Activated CD4-positive, alpha-beta memory T cell treated with anti-CD3 and anti-CD28 coated beads, Interleukin-2, amount 10 ng/mL, durations not matched to agents 7 days and 5 days (primary cell): Measurements from ENCODE around the gene XPNPEP2. TPM values are rescaled to one million over a fixed set of nuclear protein-coding genes. Genes with fewer than 3 reads are reported as not detected.
A peak's percentile ranks its signal among the peaks of the same experiment; 100 is the strongest.

Experiments used
- CTCF ChIA-PET: fragments of 350-600 bp; sonication (Branson Sonifier 250); formaldehyde crosslinking; loops from one replicate; lab custom pipeline; 2021; ENCODE audit warnings: antibody characterized with exemption, inconsistent platforms; lab: Charles Lee
- POLR2A ChIA-PET: fragments of 350-600 bp; sonication (Branson Sonifier 250); formaldehyde crosslinking; loops from one replicate; lab custom pipeline; 2021; ENCODE audit warnings: antibody characterized with exemption; lab: Charles Lee
- DNase-seq: peaks from one replicate; pipeline ENCODE4 v3.0.0-alpha.2; 2020
- H3K27ac Mint-ChIP-seq: one replicate; pipeline ENCODE4 v1.8.0; 2021; ENCODE audit warnings: mild to moderate bottlenecking, mixed read lengths
- H3K27me3 Mint-ChIP-seq: one replicate; pipeline ENCODE4 v1.8.0; 2021; ENCODE audit warnings: mixed read lengths
- H3K36me3 Mint-ChIP-seq: one replicate; pipeline ENCODE4 v1.8.0; 2021; ENCODE audit warnings: low read depth, mixed read lengths
- H3K4me1 Mint-ChIP-seq: one replicate; pipeline ENCODE4 v1.8.0; 2021; ENCODE audit warnings: mixed read lengths
- H3K4me3 Mint-ChIP-seq: one replicate; pipeline ENCODE4 v1.8.0; 2021; ENCODE audit warnings: mild to moderate bottlenecking, mixed read lengths
- H3K9me3 Mint-ChIP-seq: one replicate; pipeline ENCODE4 v1.8.0; 2021; ENCODE audit warnings: mixed read lengths
- total RNA-seq, 2 experiments: library from RNA; stranded (reverse); gene quantifications; one replicate each; pipeline ENCODE4 v1.2.3, GENCODE V29; 2021

The XPNPEP2 gene
- total RNA-seq, 2 experiments from 2014 or later = 1.7 to 2.1 TPM

- POLR2A ChIA-PET = no interaction called here
- CTCF ChIA-PET = no interaction called here
- no peak for DNase-seq
- Mint-ChIP-seq H3K4me3 (no peak overlapping the region), H3K36me3 (no peaks in the 10 kb centered on the region), H3K4me1 (no peaks in the 10 kb centered on the region), H3K27me3 (peaks cover 2% of the 10 kb centered on the region), H3K27ac (no peak overlapping the region), H3K9me3 (no peaks in the 10 kb centered on the region)
These were observed 33.3 kb upstream of the XPNPEP2 start for GRCh38 chrX:129705377-129705925.

- Mint-ChIP-seq H3K27me3 (peaks cover 6% of the 10 kb centered on the region), H3K4me1 (no peaks in the 10 kb centered on the region), H3K36me3 (no peaks in the 10 kb centered on the region), H3K9me3 (no peaks in the 10 kb centered on the region), H3K27ac (no peak overlapping the region), H3K4me3 (no peak overlapping the region)
- no peak for DNase-seq
- POLR2A ChIA-PET = no interaction called here
- CTCF ChIA-PET = no interaction called here
These were observed 32.8 kb upstream of the XPNPEP2 start for GRCh38 chrX:129705988-129706387.

DNA sequence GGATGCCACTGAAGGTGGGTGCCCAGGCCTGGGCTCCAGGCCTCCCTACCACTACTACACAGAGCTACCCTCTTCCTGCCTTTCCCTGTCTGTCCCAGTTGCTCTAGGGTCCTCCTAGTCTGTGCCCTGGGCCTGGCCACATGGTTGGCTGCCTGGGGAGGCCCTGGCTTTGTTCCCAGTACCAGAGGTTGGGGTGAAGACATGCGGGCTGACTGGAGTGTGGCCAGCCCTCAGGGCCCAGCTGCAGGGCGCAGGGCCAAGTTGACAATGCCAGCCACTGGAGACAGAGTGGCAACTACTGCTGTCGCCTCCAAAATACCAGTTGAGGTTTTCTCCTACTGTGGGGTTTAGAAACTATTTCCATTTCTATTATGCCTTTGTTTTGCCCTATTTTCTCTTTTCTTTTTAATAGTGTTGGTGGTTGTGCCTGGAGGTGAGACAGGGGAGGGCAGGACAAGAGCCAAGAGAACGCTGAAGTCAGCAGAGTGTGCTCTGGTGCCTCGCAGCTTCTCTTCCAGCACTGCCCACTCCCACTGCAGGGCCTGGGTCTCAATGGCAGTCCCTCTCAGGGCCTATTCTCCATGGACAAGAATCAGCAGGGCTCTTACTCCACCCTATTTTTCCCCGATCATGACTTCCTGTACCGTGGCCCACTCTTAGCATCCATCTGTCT, 32.2 kb upstream of the XPNPEP2 start:
- H3K4me1 Mint-ChIP-seq = no peaks in the 10 kb centered on the region
- H3K9me3 Mint-ChIP-seq = no peaks in the 10 kb centered on the region
- ChIA-PET POLR2A (no interaction called here), CTCF (no interaction called here)
- no peak overlapping the region for H3K4me3 Mint-ChIP-seq
- no peak for DNase-seq
- H3K27ac Mint-ChIP-seq = no peak overlapping the region
- no peaks in the 10 kb centered on the region for H3K36me3 Mint-ChIP-seq
- peaks cover 9% of the 10 kb centered on the region for H3K27me3 Mint-ChIP-seq

DNA sequence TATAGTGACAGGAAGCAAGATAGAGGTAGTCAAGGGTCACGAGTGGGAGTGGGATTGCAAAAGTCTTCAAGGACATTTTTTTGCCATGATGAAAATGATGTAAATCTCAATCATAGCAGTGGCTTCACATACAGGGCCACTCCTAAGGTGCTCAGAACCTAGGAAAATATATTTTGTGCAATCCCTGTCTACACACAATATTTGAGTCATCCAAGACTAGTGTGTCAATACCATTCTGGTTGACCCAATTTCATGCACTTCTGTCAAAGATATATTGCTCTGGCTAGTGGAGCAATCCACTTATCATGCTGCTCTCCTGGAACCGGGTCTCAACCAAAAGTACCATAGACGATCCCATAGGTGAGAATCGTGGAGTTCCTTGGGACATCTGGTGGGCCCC, 24.2 kb upstream of the XPNPEP2 start:
- H3K4me1 Mint-ChIP-seq = no peaks in the 10 kb centered on the region
- POLR2A ChIA-PET = no interaction called here
- CTCF ChIA-PET = interaction anchor here (0.9 kb wide), 1 partner anchor 11 kb away, joined by 3 read pairs; no protein-coding TSS in a partner anchor
- H3K9me3 Mint-ChIP-seq = no peaks in the 10 kb centered on the region
- no peak for DNase-seq
- no peak overlapping the region for H3K4me3 Mint-ChIP-seq
- peaks cover 7% of the 10 kb centered on the region for H3K27me3 Mint-ChIP-seq
- H3K36me3 Mint-ChIP-seq = no peaks in the 10 kb centered on the region
- no peak overlapping the region for H3K27ac Mint-ChIP-seq

DNA sequence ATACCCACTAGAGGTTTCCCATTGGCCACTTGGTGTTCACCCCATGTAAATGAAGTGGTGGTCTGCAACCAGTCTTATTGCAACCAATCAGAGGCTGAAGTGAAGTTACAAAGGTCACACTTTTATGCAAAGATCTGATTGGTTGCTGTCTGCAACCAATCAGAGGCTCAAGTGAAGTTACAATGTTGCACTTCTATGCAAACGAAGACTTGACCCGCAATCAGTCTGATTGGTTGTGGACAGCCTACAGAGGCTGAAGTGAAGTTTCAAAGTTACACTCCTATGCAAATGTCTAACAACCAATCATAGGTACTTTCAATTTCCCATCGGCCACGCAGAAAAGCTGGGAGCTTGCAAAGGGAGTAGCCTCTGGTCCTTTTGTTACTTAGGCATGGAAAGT, 22.3 kb upstream of the XPNPEP2 start:
- no peaks in the 10 kb centered on the region for H3K36me3 Mint-ChIP-seq
- H3K4me3 Mint-ChIP-seq = no peak overlapping the region
- no peaks in the 10 kb centered on the region for H3K9me3 Mint-ChIP-seq
- no peak overlapping the region for H3K27ac Mint-ChIP-seq
- ChIA-PET CTCF (no interaction called here), POLR2A (no interaction called here)
- peaks cover under 1% of the 10 kb centered on the region for H3K27me3 Mint-ChIP-seq
- DNase-seq = no peak
- peaks cover 3% of the 10 kb centered on the region for H3K4me1 Mint-ChIP-seq

- no peaks in the 10 kb centered on the region for H3K9me3 Mint-ChIP-seq
- H3K4me1 Mint-ChIP-seq = peaks cover 15% of the 10 kb centered on the region
- no peak for DNase-seq
- no peak overlapping the region for H3K27ac Mint-ChIP-seq
- no peaks in the 10 kb centered on the region for H3K27me3 Mint-ChIP-seq
- no peak overlapping the region for H3K4me3 Mint-ChIP-seq
- no peaks in the 10 kb centered on the region for H3K36me3 Mint-ChIP-seq
- ChIA-PET POLR2A (no interaction called here), CTCF (no interaction called here)
These were observed 20.9 kb upstream of the XPNPEP2 start for GRCh38 chrX:129717892-129718291.

GRCh38 chrX:129718676-129719075, 20.1 kb upstream of the XPNPEP2 start:
- Mint-ChIP-seq H3K36me3 (no peaks in the 10 kb centered on the region), H3K27me3 (no peaks in the 10 kb centered on the region), H3K9me3 (no peaks in the 10 kb centered on the region), H3K27ac (no peak overlapping the region), H3K4me3 (no peak overlapping the region), H3K4me1 (peaks cover 15% of the 10 kb centered on the region)
- ChIA-PET POLR2A (no interaction called here), CTCF (no interaction called here)
- no peak for DNase-seq

GRCh38 chrX:129719268-129719667, 19.5 kb upstream of the XPNPEP2 start:
- H3K4me3 Mint-ChIP-seq = no peak overlapping the region
- H3K4me1 Mint-ChIP-seq = peaks cover 15% of the 10 kb centered on the region
- CTCF ChIA-PET = no interaction called here
- POLR2A ChIA-PET = no interaction called here
- DNase-seq = no peak
- H3K27me3 Mint-ChIP-seq = no peaks in the 10 kb centered on the region
- H3K27ac Mint-ChIP-seq = no peak overlapping the region
- H3K9me3 Mint-ChIP-seq = no peaks in the 10 kb centered on the region
- no peaks in the 10 kb centered on the region for H3K36me3 Mint-ChIP-seq

DNA sequence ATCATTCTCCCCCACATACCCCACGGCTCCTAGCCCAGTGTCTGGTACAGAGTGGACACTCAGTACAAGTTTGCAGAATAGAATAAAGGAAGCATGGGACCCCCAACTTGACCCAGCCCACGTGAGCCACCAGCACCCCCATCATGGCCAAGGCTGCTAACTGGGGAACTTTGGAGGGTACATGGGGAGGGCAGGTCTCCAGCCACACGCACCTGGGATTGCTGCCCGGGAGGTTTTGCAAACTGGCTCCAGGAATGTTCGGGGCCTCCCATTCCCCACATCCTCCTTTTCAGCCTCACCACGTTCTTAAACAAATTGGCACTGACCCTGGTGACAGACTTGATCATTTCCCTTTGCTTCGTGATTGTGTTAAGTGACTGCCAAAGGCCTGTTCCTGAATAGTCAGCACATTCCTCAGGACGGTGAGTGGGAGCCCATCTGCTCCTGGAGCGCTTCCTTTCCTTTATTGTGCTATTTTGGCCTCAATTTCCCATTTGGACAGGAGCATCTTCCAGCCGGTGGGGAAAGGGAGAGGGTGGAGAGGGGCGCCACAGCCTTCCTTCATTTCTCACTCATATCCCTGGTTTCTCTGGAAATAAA, 18.7 kb upstream of the XPNPEP2 start:
- no peak for DNase-seq
- Mint-ChIP-seq H3K36me3 (no peaks in the 10 kb centered on the region), H3K4me3 (no peak overlapping the region), H3K27me3 (no peaks in the 10 kb centered on the region), H3K27ac (no peak overlapping the region), H3K4me1 (peaks cover 21% of the 10 kb centered on the region), H3K9me3 (no peaks in the 10 kb centered on the region)
- POLR2A ChIA-PET = no interaction called here
- CTCF ChIA-PET = no interaction called here

DNA sequence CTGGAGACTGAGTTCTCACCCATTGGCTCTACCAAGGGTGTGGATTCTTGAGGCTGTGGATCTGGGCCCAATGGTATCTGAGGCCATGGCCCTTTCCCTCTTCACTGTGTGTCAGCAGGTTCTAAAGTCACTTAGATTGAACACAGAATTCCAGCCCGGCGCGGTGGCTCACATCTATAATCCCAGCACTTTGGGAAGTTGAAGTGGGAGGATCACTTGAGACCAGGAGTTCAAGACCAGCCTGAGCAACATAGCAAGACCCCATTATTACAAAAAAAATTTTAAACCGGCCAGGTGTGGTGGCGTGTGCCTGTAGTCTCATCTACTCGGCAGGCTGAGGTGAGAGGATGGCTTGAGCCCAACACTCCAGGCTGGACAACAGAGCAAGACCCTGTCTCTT, 18.0 kb upstream of the XPNPEP2 start:
- POLR2A ChIA-PET = no interaction called here

GRCh38 chrX:129721414-129721813, 17.4 kb upstream of the XPNPEP2 start:
- CTCF ChIA-PET = no interaction called here
- Mint-ChIP-seq H3K36me3 (no peaks in the 10 kb centered on the region), H3K4me3 (no peak overlapping the region), H3K9me3 (no peaks in the 10 kb centered on the region), H3K27ac (no peak overlapping the region), H3K4me1 (peaks cover 23% of the 10 kb centered on the region), H3K27me3 (no peaks in the 10 kb centered on the region)
- POLR2A ChIA-PET = no interaction called here
- no peak for DNase-seq

More for the DNA sequence above, 18.0 kb upstream of the XPNPEP2 start:
- CTCF ChIA-PET = no interaction called here
- Mint-ChIP-seq H3K27me3 (no peaks in the 10 kb centered on the region), H3K4me3 (no peak overlapping the region), H3K9me3 (no peaks in the 10 kb centered on the region), H3K27ac (no peak overlapping the region), H3K36me3 (no peaks in the 10 kb centered on the region), H3K4me1 (peaks cover 21% of the 10 kb centered on the region)
- no peak for DNase-seq

DNA sequence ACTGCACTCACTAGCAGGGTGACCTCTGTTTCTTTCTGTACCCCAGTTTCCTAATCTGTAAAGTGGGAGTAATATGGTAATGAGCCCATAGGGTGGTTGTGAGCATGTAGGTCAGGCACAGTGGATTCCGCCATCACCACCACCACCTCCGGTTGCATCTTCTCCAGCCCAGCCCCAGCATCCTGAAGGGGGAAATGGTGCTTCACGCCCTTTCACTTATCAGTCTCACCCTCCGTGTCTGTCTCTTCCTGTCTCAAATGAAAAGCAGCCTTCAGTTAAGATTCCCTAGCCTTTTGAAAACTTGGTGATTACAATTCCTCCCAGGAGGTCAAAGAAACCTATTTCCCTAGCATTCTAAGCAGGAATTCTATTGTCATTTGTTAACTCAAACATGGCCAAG, 16.9 kb upstream of the XPNPEP2 start:
- peaks cover 25% of the 10 kb centered on the region for H3K4me1 Mint-ChIP-seq
- ChIA-PET CTCF (interaction anchor here (1.1 kb wide), 1 partner anchor 84 kb away, joined by 3 read pairs; no protein-coding TSS in a partner anchor), POLR2A (no interaction called here)
- H3K4me3 Mint-ChIP-seq = no peak overlapping the region
- H3K9me3 Mint-ChIP-seq = no peaks in the 10 kb centered on the region
- no peak overlapping the region for H3K27ac Mint-ChIP-seq
- H3K27me3 Mint-ChIP-seq = no peaks in the 10 kb centered on the region
- DNase-seq = peak; percentile 35
- no peaks in the 10 kb centered on the region for H3K36me3 Mint-ChIP-seq

GRCh38 chrX:129723511-129723910, 15.3 kb upstream of the XPNPEP2 start:
- H3K4me3 Mint-ChIP-seq = no peak overlapping the region

More at GRCh38 chrX:129723511-129723910, 15.3 kb upstream of the XPNPEP2 start:
- Mint-ChIP-seq H3K36me3 (no peaks in the 10 kb centered on the region), H3K9me3 (no peaks in the 10 kb centered on the region), H3K27me3 (no peaks in the 10 kb centered on the region), H3K4me1 (peaks cover 28% of the 10 kb centered on the region), H3K27ac (no peak overlapping the region)
- DNase-seq = no peak
- CTCF ChIA-PET = interaction anchor here (1.2 kb wide), 1 partner anchor 68 kb away, joined by 3 read pairs; no protein-coding TSS in a partner anchor
- POLR2A ChIA-PET = no interaction called here
